Tibial nerve (tissue), 4 donors: ENCODE results near the gene PLEKHM1.

ENCODE experiments used
- EP300 ChIP-seq, 2 donors: sonication (generic); formaldehyde crosslinking; IDR thresholded peaks; one replicate each; pipeline ENCODE4 v1.6.1; 2017; ENCODE audit warnings: antibody characterized with exemption in 2 of 2, mild to moderate bottlenecking in 1 of 2
- POLR2A ChIP-seq, 2 donors: fragments of 450-650 bp; IDR thresholded peaks; one replicate each; pipeline ENCODE4 v1.6.1; 2017; ENCODE audit warnings: antibody characterized with exemption in 2 of 2, mild to moderate bottlenecking in 2 of 2, moderate library complexity in 2 of 2
- TF ChIP-seq, protein P1 (sequence below), 5 experiments: fragments of 200-600 bp in 3 of 5; fragments of 450-650 bp in 2 of 5; sonication (generic) in 3 of 5; IDR thresholded peaks; one replicate each; pipeline ENCODE4 v1.5.1; 2016 to 2019; ENCODE audit warnings: antibody characterized with exemption in 5 of 5, mild to moderate bottlenecking in 3 of 5, moderate library complexity in 2 of 5

DNA sequence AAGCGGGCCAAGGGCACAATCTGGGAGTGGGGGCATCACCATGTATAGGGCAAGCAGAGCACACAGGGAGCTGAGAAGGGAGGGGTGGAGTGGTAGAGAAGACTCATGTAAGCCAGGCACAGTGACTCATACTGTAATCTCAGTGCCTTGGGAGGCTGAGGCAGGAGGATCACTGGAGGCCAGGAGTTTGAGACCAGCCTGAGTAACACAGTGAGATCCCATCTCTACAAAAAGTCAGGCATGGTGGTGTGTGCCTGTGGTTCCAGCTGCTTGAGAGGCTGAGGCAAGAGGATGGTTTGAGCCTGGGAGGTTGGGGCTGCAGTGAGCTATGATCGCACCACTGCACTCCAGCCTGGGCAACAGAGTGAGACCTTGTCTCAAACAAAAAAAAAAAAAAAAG is 98.6 kb downstream of the PLEKHM1 start:
- TF ChIP-seq, protein P1, sequence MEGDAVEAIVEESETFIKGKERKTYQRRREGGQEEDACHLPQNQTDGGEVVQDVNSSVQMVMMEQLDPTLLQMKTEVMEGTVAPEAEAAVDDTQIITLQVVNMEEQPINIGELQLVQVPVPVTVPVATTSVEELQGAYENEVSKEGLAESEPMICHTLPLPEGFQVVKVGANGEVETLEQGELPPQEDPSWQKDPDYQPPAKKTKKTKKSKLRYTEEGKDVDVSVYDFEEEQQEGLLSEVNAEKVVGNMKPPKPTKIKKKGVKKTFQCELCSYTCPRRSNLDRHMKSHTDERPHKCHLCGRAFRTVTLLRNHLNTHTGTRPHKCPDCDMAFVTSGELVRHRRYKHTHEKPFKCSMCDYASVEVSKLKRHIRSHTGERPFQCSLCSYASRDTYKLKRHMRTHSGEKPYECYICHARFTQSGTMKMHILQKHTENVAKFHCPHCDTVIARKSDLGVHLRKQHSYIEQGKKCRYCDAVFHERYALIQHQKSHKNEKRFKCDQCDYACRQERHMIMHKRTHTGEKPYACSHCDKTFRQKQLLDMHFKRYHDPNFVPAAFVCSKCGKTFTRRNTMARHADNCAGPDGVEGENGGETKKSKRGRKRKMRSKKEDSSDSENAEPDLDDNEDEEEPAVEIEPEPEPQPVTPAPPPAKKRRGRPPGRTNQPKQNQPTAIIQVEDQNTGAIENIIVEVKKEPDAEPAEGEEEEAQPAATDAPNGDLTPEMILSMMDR (IDR thresholded peaks at IDR 0.05) = no peak
- TF ChIP-seq POLR2A (IDR thresholded peaks at IDR 0.05) (no peak), EP300 (IDR thresholded peaks at IDR 0.05) (no peak)
